Small intestine (tissue), 16 donors: ENCODE results near the gene KRTAP17-1. TPM values are rescaled to one million over a fixed set of nuclear protein-coding genes. Genes with fewer than 3 reads are reported as not detected.
"Not testable (repeated sequence)": the region's sequence is repeated elsewhere in the genome, so short reads cannot be mapped to it uniquely, and the experiment has no call there.

Experiments used
- DNase-seq, 2 donors: peaks; one replicate each; pipeline versions ENCODE4 v3.0.0 to v3.0.0-alpha.2; 2013
- FAIRE-seq: peaks from 2 replicates; lab custom pipeline; 2012; peaks lifted over from hg19 to GRCh38; lab: Jason Lieb, UNC
- H3K27ac ChIP-seq, 3 donors: one replicate each; pipeline ENCODE4 v1.5.1; 2013; ENCODE audit warnings: low read length in 2 of 3, mild to moderate bottlenecking in 2 of 3, control low read depth in 1 of 3, inconsistent platforms in 1 of 3, low read depth in 1 of 3, moderate library complexity in 1 of 3
- H3K27me3 ChIP-seq, 3 donors: one replicate each; pipeline ENCODE4 v1.6.1; 2013; ENCODE audit warnings: low read length in 3 of 3, inconsistent platforms in 1 of 3; ENCODE audit not compliant: control insufficient read depth in 3 of 3, insufficient read depth in 3 of 3
- H3K36me3 ChIP-seq, 3 donors: one replicate each; pipeline ENCODE4 v1.6.1; 2013; ENCODE audit warnings: low read length in 3 of 3, inconsistent platforms in 1 of 3, low read depth in 1 of 3, mild to moderate bottlenecking in 1 of 3, moderate library complexity in 1 of 3; ENCODE audit not compliant: control insufficient read depth in 3 of 3, insufficient read depth in 2 of 3
- H3K4me1 ChIP-seq, 3 donors: one replicate each; pipeline ENCODE4 v1.6.1; 2013; ENCODE audit warnings: low read length in 2 of 3, inconsistent platforms in 1 of 3, low read depth in 1 of 3, mild to moderate bottlenecking in 1 of 3, moderate library complexity in 1 of 3; ENCODE audit not compliant: control insufficient read depth in 3 of 3, insufficient read depth in 2 of 3
- H3K4me3 ChIP-seq, 3 donors: one replicate each; pipeline ENCODE4 v1.5.1; 2013; ENCODE audit warnings: low read length in 3 of 3, control low read depth in 1 of 3, inconsistent platforms in 1 of 3, low read depth in 1 of 3, mild to moderate bottlenecking in 1 of 3, moderate library complexity in 1 of 3
- H3K9me3 ChIP-seq, 2 donors: one replicate each; pipeline ENCODE4 v1.6.1; 2013; ENCODE audit warnings: low read depth in 1 of 2, low read length in 1 of 2; ENCODE audit not compliant: control insufficient read depth in 2 of 2, insufficient read depth in 1 of 2
- WGBS, 3 donors: extraction: QIAGEN DNeasy Blood & Tissue Kit; methylation state at CpG; one replicate each; pipeline ENCODE4 v1.1.7; 2013; 5-methylcytosine and 5-hydroxymethylcytosine counted together
- long read RNA-seq, 10 donors: transcript quantifications; one replicate each; lab custom pipeline, GENCODE V29; 2026
- polyA plus RNA-seq, 4 donors: library from polyadenylated mRNA; stranded (reverse) in 3 of 4; unstranded in 1 of 4; fragments of 200-250 nt in 3 of 4; fragments of 120-200 nt in 1 of 4; gene quantifications; one replicate each; pipeline versions ENCODE4 v1.2.1 to v1.2.3, GENCODE V29; 2013
- donor health status: healthy with polysubstance abuse.
- donor health status: control.
- donor health status: control.
- donor health status: Bipolar disorder and iron deficiency.
- donor health status: healthy.

Gene KRTAP17-1
- not detected for polyA plus RNA-seq
- long read RNA-seq, donor 1 = 0 reads
- long read RNA-seq, donor 2 = 0 reads
- long read RNA-seq, donor 3 = 0 reads
- long read RNA-seq, donor 4 = 0 reads
- long read RNA-seq, donor 5 = 0 reads
- long read RNA-seq, donor 6 = 0 reads
- long read RNA-seq, donor 7 = 0 reads
- long read RNA-seq, donor 8 = 0 reads
- long read RNA-seq, donor 9 = 0 reads
- long read RNA-seq, donor 10 = 0 reads

- Histone ChIP-seq H3K4me3 (no peak within 1 kb of the TSS), H3K36me3 (no peaks in the 10 kb centered on the region), H3K4me1 (no peaks in the 10 kb centered on the region), H3K9me3 (no peaks in the 10 kb centered on the region), H3K27me3 (peaks cover 0 to 11% (median 7%) of the 10 kb centered on the region in 3 donors), H3K27ac (no peak within 1 kb of the TSS)
- DNase-seq (no peak), FAIRE-seq (no peak)
- WGBS, 3 donors = 80 to 87% (median 83%) methylated on average over 22 to 24 of the region's 24 CpGs
These were observed at the start of gene KRTAP17-1 for GRCh38 chr17:41315204-41315794. TSS of gene KRTAP17-1 (minus strand) at chr17:41315710. CDS start at chr17:41315650, 60 bp downstream.

- Histone ChIP-seq H3K27ac (no peak overlapping the region), H3K9me3 (peaks cover 0 to 5% of the 10 kb centered on the region in 2 donors), H3K4me1 (no peaks in the 10 kb centered on the region), H3K27me3 (no peaks in the 10 kb centered on the region), H3K4me3 (no peak overlapping the region), H3K36me3 (no peaks in the 10 kb centered on the region)
- WGBS, 3 donors = 79 to 86% (median 81%) methylated on average over 2 of the region's 2 CpGs
- no peak for DNase-seq
- no peak for FAIRE-seq
These were observed 48.4 kb upstream of the KRTAP17-1 start for GRCh38 chr17:41363881-41364280.

- no peaks in the 10 kb centered on the region for H3K4me1 ChIP-seq
These were observed 44.9 kb upstream of the KRTAP17-1 start for GRCh38 chr17:41360296-41360995.

DNA sequence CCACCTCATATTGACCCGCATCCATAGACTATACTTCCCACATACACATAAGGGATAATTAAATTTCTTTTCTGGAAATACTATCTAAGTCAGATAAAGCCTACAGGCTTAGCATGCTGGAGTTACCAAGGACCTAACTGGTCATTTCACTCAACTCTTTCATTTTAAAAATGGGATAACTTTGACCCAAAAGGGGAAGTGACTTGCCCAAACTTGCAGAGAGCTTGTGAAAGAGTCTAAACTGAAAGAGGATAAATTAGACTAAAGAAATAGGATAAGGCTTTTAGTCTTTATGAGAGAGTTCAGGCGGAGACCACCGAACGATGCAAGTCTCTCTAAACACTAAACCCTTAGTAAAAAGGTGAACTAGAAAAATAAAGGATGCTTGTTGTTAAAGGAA lies 39.0 kb upstream of the KRTAP17-1 start:
- Histone ChIP-seq H3K4me3 (no peak overlapping the region), H3K9me3 (no peaks in the 10 kb centered on the region), H3K27me3 (peaks cover 0 to 5% (median 2%) of the 10 kb centered on the region in 3 donors), H3K4me1 (no peaks in the 10 kb centered on the region), H3K36me3 (no peaks in the 10 kb centered on the region), H3K27ac (no peak overlapping the region)
- DNase-seq (no peak), FAIRE-seq (no peak)
- 92 to 94% (median 92%) methylated on average over 4 of the region's 4 CpGs for WGBS, 3 donors

More at GRCh38 chr17:41360296-41360995, 44.9 kb upstream of the KRTAP17-1 start:
- H3K4me3 ChIP-seq = no peak overlapping the region
- H3K36me3 ChIP-seq = no peaks in the 10 kb centered on the region
- DNase-seq (no peak), FAIRE-seq (no peak)
- WGBS, 3 donors = 80 to 83% (median 83%) methylated on average over 5 of the region's 5 CpGs
- peaks cover 0 to 2% (median 2%) of the 10 kb centered on the region in 3 donors for H3K27me3 ChIP-seq
- H3K27ac ChIP-seq = no peak overlapping the region
- peaks cover 0 to 5% of the 10 kb centered on the region in 2 donors for H3K9me3 ChIP-seq

GRCh38 chr17:41352597-41353366 lies 37.3 kb upstream of the KRTAP17-1 start:
- Histone ChIP-seq H3K4me3 (no peak overlapping the region), H3K36me3 (no peaks in the 10 kb centered on the region), H3K4me1 (no peaks in the 10 kb centered on the region), H3K27ac (no peak overlapping the region), H3K9me3 (no peaks in the 10 kb centered on the region), H3K27me3 (peaks cover 0 to 3% (median 2%) of the 10 kb centered on the region in 3 donors)
- FAIRE-seq (no peak), DNase-seq (no peak)
- 71 to 80% (median 75%) methylated on average over 7 of the region's 7 CpGs for WGBS, 3 donors

GRCh38 chr17:41351177-41351576 lies 35.7 kb upstream of the KRTAP17-1 start:
- Histone ChIP-seq H3K4me1 (no peaks in the 10 kb centered on the region), H3K4me3 (no peak overlapping the region), H3K27ac (no peak overlapping the region), H3K27me3 (peaks cover 0 to 3% (median 0%) of the 10 kb centered on the region in 3 donors), H3K9me3 (no peaks in the 10 kb centered on the region), H3K36me3 (no peaks in the 10 kb centered on the region)
- DNase-seq = no peak
- 82 to 89% (median 83%) methylated on average over 2 of the region's 2 CpGs for WGBS, 3 donors
- FAIRE-seq = no peak

- not testable (repeated sequence) for DNase-seq, H3K36me3 ChIP-seq, H3K27ac ChIP-seq, FAIRE-seq, H3K27me3 ChIP-seq, H3K4me3 ChIP-seq, H3K9me3 ChIP-seq, H3K4me1 ChIP-seq
- WGBS, 3 donors = 88 to 92% (median 91%) methylated on average over 16 of the region's 16 CpGs
These were observed 34.9 kb upstream of the KRTAP17-1 start, which contains the start of gene KRT33A for GRCh38 chr17:41350381-41350878. TSS of gene KRT33A (minus strand) at chr17:41350828. CDS start at chr17:41350767, 61 bp downstream.
